Central memory CD8-positive, alpha-beta T cell (primary cell): ENCODE measurements around the gene IL3RA.
A peak's percentile ranks its signal among the peaks of the same experiment; 100 is the strongest.
"Not testable (repeated sequence)": the region's sequence is repeated elsewhere in the genome, so short reads cannot be mapped to it uniquely, and the experiment has no call there.

ENCODE experiments used
- ATAC-seq: fragments of 150-1000 bp; cut with Tn5 transposase; replicated peaks from 2 replicates; pipeline ENCODE4 v1.10.0; 2022; ENCODE audit warnings: mild to moderate bottlenecking, moderate FRiP score, moderate number of reproducible peaks; ENCODE audit not compliant: poor library complexity, severe bottlenecking; ENCODE audit errors: extremely low read depth
- DNase-seq, 2 donors: peaks; one replicate each; pipeline ENCODE4 v3.0.0; 2021; ENCODE audit warnings: low spot score in 2 of 2
- H3K27ac Mint-ChIP-seq: one replicate; pipeline ENCODE4 v1.8.0; 2022; ENCODE audit warnings: low read depth, mild to moderate bottlenecking, moderate library complexity, mixed read lengths
- H3K27me3 Mint-ChIP-seq: one replicate; pipeline ENCODE4 v1.8.0; 2022; ENCODE audit warnings: mixed read lengths
- H3K36me3 Mint-ChIP-seq: one replicate; pipeline ENCODE4 v1.8.0; 2022; ENCODE audit warnings: mild to moderate bottlenecking, moderate library complexity, mixed read lengths; ENCODE audit not compliant: insufficient read depth
- H3K4me1 Mint-ChIP-seq: one replicate; pipeline ENCODE4 v1.8.0; 2022; ENCODE audit warnings: mixed read lengths
- H3K4me3 Mint-ChIP-seq: one replicate; pipeline ENCODE4 v1.8.0; 2022; ENCODE audit warnings: mild to moderate bottlenecking, moderate library complexity, mixed read lengths
- H3K9me3 Mint-ChIP-seq: one replicate; pipeline ENCODE4 v1.8.0; 2022; ENCODE audit warnings: mixed read lengths

Gene IL3RA

DNA sequence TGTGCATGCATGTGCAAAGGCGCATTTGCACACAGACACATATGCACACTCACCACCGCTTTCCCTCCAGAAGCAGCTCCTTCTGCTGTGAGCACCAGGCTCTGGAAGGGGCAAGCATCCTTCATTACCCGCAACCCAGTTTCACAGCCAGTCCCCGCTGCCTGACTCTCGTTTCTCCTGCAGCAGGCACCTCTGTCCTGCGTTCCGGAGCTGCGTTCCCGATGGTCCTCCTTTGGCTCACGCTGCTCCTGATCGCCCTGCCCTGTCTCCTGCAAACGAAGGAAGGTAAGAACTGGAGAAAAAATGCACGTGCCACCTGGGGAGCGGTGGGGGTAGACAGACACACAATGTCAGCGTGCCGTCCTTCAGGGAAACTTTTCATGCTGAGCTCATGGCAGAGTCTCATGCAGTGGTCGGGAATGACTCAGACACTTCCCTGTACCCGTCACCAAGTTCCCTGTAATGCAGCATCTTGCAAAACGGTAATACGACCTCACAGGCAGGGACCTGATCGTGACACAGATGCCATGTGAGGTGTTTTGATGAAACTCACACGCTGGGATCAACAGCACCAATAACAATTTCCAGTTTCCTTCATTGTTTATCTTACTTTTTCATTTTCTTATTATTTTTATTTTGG lies 5.1 kb downstream of the IL3RA start:
- Mint-ChIP-seq H3K27ac (no peak overlapping the region), H3K36me3 (peaks cover 12% of the 10 kb centered on the region), H3K27me3 (peaks cover 7% of the 10 kb centered on the region), H3K4me1 (peaks cover 6% of the 10 kb centered on the region), H3K4me3 (no peak overlapping the region), H3K9me3 (peaks cover 6% of the 10 kb centered on the region)
- DNase-seq = no peak
- ATAC-seq = peak; percentile 15

DNA sequence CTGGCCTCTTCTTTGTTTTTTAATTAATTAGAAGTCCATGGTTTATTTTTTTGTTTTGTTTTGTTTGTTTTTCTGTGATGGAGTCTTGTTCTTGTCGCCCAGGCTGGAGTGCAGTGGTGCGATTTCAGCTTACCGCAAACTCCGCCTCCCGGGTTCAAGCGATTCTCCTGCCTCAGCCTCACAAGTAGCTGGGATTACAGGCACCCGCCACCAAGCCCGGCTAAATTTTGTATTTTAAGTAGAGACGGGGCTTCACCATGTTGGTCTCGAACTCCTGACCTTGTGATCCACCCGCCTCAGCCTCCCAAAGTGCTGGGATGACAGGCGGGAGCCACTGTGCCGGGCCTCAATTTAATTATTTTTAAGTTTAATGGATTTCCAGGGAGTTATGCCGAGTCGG lies 13.0 kb downstream of the IL3RA start:
- not testable (repeated sequence) for H3K27me3 Mint-ChIP-seq, ATAC-seq, H3K27ac Mint-ChIP-seq, DNase-seq, H3K36me3 Mint-ChIP-seq, H3K9me3 Mint-ChIP-seq, H3K4me1 Mint-ChIP-seq, H3K4me3 Mint-ChIP-seq

GRCh38 chrX:1351981-1352714 lies 15.6 kb downstream of the IL3RA start:
- DNase-seq (no peak), ATAC-seq (no peak)
- peaks cover 8% of the 10 kb centered on the region for H3K36me3 Mint-ChIP-seq
- no peaks in the 10 kb centered on the region for H3K27me3 Mint-ChIP-seq
- no peaks in the 10 kb centered on the region for H3K9me3 Mint-ChIP-seq
- H3K4me3 Mint-ChIP-seq = no peak overlapping the region
- H3K4me1 Mint-ChIP-seq = no peaks in the 10 kb centered on the region
- H3K27ac Mint-ChIP-seq = no peak overlapping the region

DNA sequence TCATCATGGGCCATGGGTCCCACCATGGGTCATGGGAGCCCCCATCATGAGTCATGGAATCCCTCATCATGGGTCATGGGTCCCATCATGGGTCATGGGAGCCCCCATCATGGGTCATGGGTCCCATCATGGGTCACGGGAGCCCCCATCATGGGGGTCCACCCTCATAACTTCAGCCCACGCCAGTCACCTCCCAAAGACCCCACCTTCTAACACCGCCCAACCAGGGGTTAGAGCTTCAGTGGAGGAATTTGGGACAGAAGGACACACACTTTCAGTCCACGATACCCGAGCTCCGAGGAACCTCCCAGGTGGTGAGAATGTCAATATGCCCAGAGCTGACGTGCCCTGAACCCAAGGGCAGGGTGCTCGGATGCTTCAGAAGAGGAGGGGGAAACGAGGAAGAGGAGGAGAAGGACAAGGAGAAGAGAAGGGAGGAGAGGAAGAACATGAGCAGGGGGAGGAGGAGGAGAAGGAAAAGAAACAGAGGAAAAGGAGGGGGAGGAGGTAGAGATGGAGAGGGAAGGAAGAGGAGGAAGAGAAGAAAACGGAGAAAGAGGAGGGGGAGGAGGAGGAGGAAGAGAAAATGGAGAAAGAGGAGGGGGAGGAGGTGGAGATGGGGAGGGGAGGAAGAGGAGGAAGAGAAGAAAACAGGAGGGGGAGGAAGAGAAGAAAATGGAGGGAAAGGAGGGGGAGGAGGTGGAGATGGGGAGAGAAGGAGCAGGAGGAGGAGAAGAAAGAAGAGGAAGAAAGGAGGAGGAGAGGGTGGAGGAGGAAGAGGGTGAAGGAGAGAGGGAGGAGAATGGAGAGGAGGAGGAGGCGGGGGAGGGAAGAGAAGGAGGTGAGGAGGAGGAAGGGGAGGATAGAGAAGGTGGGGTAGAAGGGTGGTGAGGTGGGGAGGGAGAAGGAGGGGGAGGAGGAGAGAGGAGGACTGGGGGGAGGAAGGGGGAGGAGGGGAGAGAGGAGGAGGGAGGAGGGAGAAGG lies 17.7 kb downstream of the IL3RA start:
- ATAC-seq (no peak), DNase-seq (no peak)
- H3K36me3 Mint-ChIP-seq = peaks cover 10% of the 10 kb centered on the region
- H3K4me3 Mint-ChIP-seq = no peak overlapping the region
- H3K9me3 Mint-ChIP-seq = no peaks in the 10 kb centered on the region
- H3K27ac Mint-ChIP-seq = peak overlapping the region; percentile 9
- H3K4me1 Mint-ChIP-seq = no peaks in the 10 kb centered on the region
- no peaks in the 10 kb centered on the region for H3K27me3 Mint-ChIP-seq

DNA sequence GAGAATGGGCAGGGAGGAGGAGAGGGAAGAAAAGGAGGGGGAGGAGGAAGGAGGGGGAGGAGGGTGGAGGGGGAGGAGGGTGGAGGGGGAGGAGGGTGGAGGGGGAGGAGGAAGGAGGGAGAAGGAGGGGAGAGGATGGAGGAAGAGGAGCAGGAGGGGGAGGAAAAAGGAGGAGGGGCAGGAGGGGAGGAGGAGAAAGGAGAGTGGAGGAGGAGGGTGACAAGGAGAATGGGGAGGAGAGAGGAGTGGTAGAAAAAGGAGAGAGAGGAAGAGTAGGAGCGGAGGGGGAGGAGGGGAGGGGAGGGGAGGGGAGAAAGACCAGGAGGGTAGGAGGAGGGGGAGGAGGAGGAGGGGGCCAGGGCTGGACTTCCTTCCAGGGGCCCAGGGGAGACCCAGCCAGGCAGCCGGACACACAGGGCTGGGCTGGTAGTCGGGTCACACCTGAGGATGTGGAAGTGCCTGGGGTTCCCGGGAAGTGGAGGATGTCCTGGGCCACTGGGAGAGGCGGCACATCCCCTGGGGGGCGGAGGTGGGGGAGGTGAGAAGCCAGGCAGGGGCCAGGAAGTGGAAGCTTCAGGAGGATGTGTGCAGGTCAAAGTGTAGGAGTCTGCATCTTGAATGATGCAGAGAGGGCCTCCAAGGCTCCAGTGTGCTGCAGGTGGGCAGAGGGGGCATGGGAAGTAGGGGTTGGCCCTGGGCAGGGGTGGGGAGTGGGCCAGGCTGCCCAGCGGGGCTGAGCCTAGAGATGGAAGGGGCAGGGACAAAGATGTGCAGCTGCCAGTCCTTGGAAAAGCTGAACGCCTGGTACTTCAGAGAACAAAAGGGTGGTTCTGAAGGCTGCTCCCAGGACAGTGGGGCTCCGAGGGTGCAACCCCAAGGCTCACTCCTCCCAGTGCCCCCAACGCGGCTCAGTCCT lies 18.8 kb downstream of the IL3RA start:
- H3K27me3 Mint-ChIP-seq = no peaks in the 10 kb centered on the region

GRCh38 chrX:1357993-1358392 lies 21.4 kb downstream of the IL3RA start:
- Mint-ChIP-seq H3K4me3 (no peak overlapping the region), H3K36me3 (peaks cover 20% of the 10 kb centered on the region)
- no peak for ATAC-seq

More for the DNA sequence above, 18.8 kb downstream of the IL3RA start:
- H3K4me1 Mint-ChIP-seq = no peaks in the 10 kb centered on the region
- H3K36me3 Mint-ChIP-seq = peaks cover 15% of the 10 kb centered on the region
- H3K4me3 Mint-ChIP-seq = no peak overlapping the region
- DNase-seq (no peak), ATAC-seq (peak; percentile 40)
- no peak overlapping the region for H3K27ac Mint-ChIP-seq
- no peaks in the 10 kb centered on the region for H3K9me3 Mint-ChIP-seq

GRCh38 chrX:1358793-1359476 lies 22.4 kb downstream of the IL3RA start:
- DNase-seq = no peak
- Mint-ChIP-seq H3K27ac (peak overlapping the region; percentile 50), H3K27me3 (no peaks in the 10 kb centered on the region), H3K9me3 (no peaks in the 10 kb centered on the region), H3K4me3 (no peak overlapping the region), H3K4me1 (no peaks in the 10 kb centered on the region), H3K36me3 (peaks cover 20% of the 10 kb centered on the region)
- no peak for ATAC-seq

More at GRCh38 chrX:1357993-1358392, 21.4 kb downstream of the IL3RA start:
- Mint-ChIP-seq H3K4me1 (no peaks in the 10 kb centered on the region), H3K27me3 (no peaks in the 10 kb centered on the region), H3K27ac (no peak overlapping the region), H3K9me3 (no peaks in the 10 kb centered on the region)
- no peak for DNase-seq

GRCh38 chrX:1359477-1359873 lies 22.9 kb downstream of the IL3RA start:
- H3K4me3 Mint-ChIP-seq = no peak overlapping the region
- no peaks in the 10 kb centered on the region for H3K27me3 Mint-ChIP-seq
- DNase-seq (no peak), ATAC-seq (no peak)
- peak overlapping the region; percentile 50 for H3K27ac Mint-ChIP-seq
- no peaks in the 10 kb centered on the region for H3K9me3 Mint-ChIP-seq
- no peaks in the 10 kb centered on the region for H3K4me1 Mint-ChIP-seq
- H3K36me3 Mint-ChIP-seq = peaks cover 20% of the 10 kb centered on the region

DNA sequence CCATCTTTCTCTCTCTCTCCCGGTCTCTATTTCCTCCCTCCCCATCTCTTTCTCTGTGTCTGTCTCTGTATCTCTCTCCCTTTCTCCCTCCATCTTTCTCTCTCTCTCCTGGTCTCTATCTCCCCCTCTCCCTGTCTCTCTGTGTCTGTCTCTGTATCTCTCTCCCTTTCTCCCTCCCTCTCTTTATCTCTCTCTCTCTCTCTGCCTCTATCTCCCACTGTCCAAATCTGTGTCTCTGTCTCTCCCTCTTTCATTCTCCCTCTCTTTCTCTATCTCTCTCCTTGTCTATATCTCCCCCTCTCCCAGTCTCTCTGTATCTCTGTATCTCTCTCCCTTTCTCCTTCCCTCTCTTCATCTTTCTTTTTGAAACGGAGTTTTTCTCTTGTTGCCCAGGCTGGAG lies 23.6 kb downstream of the IL3RA start:
- H3K27me3 Mint-ChIP-seq = no peaks in the 10 kb centered on the region
- H3K4me3 Mint-ChIP-seq = no peak overlapping the region
- no peak for ATAC-seq
- no peak for DNase-seq
- peaks cover 23% of the 10 kb centered on the region for H3K36me3 Mint-ChIP-seq
- no peaks in the 10 kb centered on the region for H3K4me1 Mint-ChIP-seq
- H3K27ac Mint-ChIP-seq = peak overlapping the region; percentile 50
- no peaks in the 10 kb centered on the region for H3K9me3 Mint-ChIP-seq

GRCh38 chrX:1361275-1361674 lies 24.7 kb downstream of the IL3RA start:
- peak overlapping the region; percentile 50 for H3K27ac Mint-ChIP-seq
- DNase-seq (no peak), ATAC-seq (no peak)
- H3K27me3 Mint-ChIP-seq = no peaks in the 10 kb centered on the region
- H3K9me3 Mint-ChIP-seq = no peaks in the 10 kb centered on the region
- H3K4me1 Mint-ChIP-seq = no peaks in the 10 kb centered on the region
- H3K4me3 Mint-ChIP-seq = no peak overlapping the region
- peaks cover 19% of the 10 kb centered on the region for H3K36me3 Mint-ChIP-seq

DNA sequence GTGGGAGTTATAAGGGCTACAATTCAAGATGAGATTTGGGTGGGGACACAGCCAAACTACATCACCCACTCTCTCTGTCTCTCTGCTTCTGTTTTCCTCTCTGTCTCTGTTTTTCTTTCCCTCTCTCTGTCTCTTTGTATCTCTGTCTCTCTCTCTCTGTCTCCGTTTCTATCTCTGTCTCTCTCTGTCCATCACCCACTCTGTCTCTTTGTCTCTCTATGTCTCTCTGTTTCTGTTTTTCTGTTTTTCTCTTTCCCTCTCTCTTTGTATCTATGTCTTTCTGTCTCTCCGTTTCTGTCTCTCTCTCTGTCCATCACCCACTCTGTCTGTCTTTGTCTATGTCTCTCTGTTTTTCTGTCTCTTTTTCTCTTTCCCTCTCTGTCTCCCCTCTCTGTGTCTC lies 25.3 kb downstream of the IL3RA start:
- ATAC-seq (no peak), DNase-seq (no peak)
- Mint-ChIP-seq H3K27me3 (no peaks in the 10 kb centered on the region), H3K27ac (peak overlapping the region; percentile 36), H3K9me3 (no peaks in the 10 kb centered on the region), H3K4me3 (no peak overlapping the region), H3K4me1 (no peaks in the 10 kb centered on the region), H3K36me3 (peaks cover 19% of the 10 kb centered on the region)
